Fibroblast of mammary gland (primary cell): ENCODE results near the gene GMPR2.

Experiments
- DNase-seq: peaks from one replicate; pipeline ENCODE4 v3.0.0-alpha.2; 2010; ENCODE audit warnings: low read depth
- H3K4me3 ChIP-seq: 2 replicates; pipeline ENCODE4 v1.5.1; 2011; ENCODE audit warnings: low read depth, mild to moderate bottlenecking, low read length, moderate library complexity; ENCODE audit not compliant: control insufficient read depth
- CTCF ChIP-seq: conservative IDR thresholded peaks from 2 replicates; pipeline ENCODE4 v1.5.1; 2011; ENCODE audit warnings: low read depth, low read length, inconsistent platforms; ENCODE audit not compliant: control insufficient read depth, insufficient read depth

Gene GMPR2

DNA sequence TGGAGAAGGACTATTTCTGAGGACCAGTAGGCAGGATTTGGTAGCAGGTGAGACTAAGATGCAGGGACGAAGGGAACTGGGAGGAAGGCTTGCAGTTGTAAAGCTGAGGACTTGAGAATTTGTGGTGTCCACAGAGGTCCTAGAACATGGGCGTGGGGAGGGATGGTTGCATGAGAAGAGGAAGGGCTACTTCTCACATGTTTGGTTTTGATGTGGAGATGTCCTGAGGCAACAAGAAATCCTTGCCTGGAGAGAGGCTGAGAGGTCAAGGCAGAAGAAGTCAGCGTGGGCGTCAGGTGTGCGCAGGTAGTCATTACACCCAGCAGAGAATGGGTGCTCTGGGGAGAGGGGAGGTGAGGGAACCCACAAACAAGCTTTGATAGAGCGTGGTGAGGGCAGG, 44.3 kb downstream of the GMPR2 start:
- no peak overlapping the region for H3K4me3 ChIP-seq
- DNase-seq, result no peak
- TF ChIP-seq CTCF, result no peak

DNA sequence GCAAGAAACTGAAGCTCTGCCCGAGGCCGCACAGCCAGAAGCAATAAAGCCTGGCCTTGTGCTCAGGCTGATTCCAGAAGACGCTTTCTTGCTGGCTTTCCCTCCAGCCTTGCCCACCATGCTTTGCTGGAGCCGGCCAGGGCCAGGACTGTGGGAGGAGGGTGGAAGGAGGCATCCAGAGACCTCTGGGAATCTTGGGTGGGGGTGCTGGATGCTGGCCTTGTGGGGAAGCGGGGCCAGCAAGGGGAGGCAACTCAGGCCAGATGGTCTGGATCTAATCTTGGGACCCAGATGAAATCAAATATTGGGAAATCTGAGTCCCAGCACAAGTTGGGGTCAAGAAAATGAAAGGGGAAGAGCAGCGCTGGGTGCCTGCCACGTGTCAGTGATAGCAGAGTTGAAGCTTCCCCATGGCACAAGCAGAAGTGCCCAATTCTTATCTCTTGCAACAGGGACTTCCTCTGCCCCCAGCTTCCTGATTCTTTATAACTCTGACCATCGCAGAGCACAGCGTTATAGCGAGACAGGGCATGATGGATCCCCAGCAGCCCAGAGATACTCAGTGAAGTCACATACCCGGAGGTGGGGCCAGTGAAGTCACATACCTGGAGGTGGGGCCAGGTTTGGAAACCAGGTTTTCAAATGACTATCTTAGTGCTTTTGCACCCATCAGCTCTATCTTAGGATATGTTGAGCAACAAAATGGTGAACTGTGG, 45.0 kb downstream of the GMPR2 start:
- TF ChIP-seq CTCF, result no peak
- H3K4me3 ChIP-seq, result no peak overlapping the region
- no peak for DNase-seq

- TF ChIP-seq CTCF, result no peak
- H3K4me3 ChIP-seq, result no peak overlapping the region
- no peak for DNase-seq
These were observed 45.7 kb downstream of the GMPR2 start for GRCh38 chr14:24278424-24278823.

- DNase-seq, result peak; percentile 6
- TF ChIP-seq CTCF, result no peak
- H3K4me3 ChIP-seq, result no peak overlapping the region
These were observed 46.8 kb downstream of the GMPR2 start for GRCh38 chr14:24279301-24280186.

GRCh38 chr14:24280797-24281460, 48.2 kb downstream of the GMPR2 start:
- no peak overlapping the region for H3K4me3 ChIP-seq
- DNase-seq, result peak; percentile 34
- TF ChIP-seq CTCF, result no peak

- no peak for DNase-seq
- no peak for TF ChIP-seq CTCF
- no peak overlapping the region for H3K4me3 ChIP-seq
These were observed 48.9 kb downstream of the GMPR2 start for GRCh38 chr14:24281636-24282035.
